NOMO-1 (cell line): Measurements from ENCODE around the gene STX8.
"Not testable (repeated sequence)": the region's sequence is repeated elsewhere in the genome, so short reads cannot be mapped to it uniquely, and the experiment has no call there.

Source experiments
- DNase-seq, 2 experiments: peaks; one replicate each; lab custom pipeline; 2025; ENCODE audit not compliant: unreplicated experiment in 2 of 2; lab: John Stamatoyannopoulos, UW

Gene STX8

DNA sequence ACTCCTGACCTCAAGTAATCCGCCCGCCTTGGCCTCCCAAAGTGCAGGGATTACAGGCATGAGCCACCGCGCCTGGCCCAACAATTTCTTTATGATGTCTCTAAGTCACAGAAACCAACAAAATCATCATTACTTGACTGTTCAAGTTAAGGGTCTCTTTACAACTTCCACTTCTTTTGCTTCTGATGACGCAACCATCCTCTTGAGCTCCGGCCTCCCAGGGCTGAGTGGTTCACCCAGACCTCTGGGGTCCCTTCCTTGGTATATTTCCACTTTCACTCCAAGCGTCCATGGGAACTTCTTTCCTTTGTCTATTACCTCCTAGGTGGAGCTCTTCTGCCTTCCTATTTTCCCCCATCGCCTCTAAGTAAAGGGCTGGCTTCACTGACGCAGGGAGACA, 300.6 kb downstream of the STX8 start:
- no peak for DNase-seq

DNA sequence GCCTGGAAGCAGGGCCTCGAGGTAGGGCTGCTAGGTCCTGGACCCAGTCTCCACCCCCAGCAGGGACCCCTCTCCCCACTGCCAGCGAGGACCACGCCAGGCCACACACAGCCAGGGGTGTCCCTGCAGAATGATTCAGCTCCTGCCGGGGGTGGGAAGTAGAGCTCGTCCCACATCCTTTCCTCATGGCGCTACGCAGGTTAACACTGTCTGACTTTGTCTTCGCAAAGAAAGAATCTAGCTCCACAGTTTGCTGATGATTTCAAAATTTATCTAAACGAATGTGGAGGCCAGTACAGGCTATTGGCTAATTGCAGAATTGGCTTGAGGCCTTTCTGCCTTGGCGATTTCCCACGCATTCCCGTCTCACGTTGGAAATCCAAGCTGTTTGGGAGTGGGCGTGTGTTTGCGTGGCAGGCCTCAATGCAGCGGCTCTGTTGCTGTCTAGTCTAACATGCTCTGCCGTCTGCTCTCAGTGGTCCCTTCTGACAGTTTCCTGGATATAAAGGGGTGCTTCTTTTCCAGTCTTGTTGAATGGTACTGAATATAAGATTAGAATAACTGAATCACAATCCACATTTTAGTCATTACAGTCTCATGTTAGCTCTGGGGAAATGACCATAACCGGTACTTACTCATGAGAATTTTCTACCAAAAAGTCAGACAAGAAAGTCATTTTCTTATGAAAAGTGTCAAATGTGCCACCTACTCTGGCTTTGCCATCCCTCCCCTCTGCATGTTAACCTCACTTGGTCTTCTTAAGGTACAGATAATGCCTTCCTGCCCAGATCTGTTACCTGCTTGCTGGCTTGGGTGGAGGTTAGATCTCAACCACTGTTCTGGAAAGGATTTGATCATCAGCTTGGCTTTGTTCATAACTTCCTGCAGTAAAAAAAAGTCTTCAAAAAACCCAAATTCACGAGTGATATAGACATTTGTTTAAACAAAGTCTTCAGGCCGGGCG, 301.9 kb downstream of the STX8 start:
- DNase-seq: no peak

DNA sequence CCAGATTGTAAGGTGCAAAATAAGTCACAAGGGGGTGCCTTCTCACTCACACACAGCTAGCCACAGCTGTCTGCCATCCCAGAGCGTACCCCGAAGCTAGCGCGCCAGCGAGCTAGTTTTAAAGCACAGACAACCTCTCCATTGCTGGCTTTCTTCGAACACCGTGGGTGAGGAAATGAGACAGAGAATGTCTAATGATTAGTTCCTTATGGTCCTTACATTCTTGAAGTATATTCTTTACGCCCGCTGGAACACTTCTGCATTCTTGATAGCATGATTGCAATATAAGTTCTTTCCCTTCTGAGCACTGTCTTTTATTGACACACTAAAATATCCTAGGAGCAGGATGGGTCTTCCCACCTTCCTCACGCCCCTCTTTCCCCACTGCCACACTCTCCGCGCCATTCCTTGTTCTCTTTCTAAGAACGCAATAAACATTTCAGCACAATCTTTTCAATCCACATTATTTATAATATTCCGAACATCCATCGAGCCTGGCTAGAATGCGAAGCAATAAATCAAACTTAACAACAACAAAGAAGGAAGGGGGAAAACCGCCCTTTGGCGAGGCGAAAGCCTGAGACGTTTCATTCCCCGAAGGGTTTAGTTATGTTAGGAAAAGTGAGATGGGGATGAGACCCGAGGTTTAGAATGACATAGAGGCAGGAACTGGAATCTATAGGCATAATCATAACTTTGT, 303.0 kb downstream of the STX8 start:
- no peak for DNase-seq

DNA sequence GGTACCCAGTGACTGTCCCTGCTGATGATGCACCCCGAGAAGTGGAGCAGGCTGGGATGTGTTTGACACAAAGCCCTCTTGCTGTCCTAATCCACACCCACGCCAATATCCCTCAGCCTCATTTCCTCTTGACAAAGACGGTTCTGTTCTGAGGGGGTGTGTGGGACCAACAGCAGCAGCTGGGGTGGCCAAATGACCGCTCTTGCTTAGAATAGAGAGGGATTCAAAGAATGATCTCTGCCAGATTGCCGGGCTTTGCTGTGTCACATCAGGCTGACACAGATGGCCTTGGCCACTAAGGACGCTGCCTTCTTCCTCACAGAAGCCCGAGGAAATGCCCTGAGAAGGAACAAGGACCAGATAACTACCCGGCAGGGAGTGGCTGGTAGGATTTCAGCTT, 303.6 kb downstream of the STX8 start:
- DNase-seq: no peak

DNA sequence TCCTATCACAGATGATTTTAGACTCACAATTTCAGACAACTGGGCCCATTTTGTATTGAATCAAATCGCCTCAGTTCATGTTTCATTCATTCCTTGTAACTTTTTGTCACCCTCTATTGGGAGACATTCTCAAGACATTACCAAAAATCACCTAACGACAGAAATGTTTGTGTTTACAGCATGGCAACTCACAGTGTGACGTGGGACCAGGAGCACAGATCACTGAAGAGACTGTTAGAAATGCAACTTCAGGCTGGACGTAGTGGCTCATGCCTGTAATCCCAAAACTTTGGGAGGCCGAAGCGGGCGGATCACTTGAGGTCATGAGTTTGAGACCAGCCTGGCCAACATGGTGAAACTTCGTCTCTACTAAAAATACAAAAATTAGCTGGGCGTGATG, 304.7 kb downstream of the STX8 start:
- DNase-seq: no peak

DNA sequence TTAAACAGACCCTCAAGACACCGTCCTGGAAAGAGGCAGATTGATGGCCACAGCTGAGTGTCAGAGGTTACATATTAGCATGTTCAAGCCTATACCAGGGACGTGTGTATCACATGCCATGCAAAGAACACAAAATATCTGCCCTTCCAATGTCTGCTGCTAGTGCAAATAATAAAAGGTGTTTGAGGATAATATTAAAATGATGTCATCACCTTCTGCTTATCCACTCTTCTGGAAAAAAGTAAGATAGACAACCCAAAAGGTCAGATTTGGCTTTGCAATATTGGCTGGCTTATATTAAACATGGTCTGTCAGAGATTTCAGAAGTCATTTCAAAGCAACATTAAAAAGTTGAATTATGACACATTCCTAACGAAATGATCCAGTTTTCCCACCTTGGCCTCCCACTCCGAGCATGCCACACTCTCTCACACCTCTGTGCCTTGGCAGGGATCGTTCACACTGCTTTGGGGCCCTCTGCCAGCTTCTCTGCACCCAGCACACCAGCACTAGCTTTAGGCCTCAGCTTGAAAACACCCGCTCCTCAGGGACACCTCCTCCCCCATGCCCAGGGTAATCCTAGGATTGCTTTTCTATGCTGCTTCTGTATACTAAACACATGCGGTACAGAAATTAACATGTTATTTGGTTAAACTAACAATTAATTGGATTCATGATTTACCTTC, 306.1 kb downstream of the STX8 start:
- no peak for DNase-seq

DNA sequence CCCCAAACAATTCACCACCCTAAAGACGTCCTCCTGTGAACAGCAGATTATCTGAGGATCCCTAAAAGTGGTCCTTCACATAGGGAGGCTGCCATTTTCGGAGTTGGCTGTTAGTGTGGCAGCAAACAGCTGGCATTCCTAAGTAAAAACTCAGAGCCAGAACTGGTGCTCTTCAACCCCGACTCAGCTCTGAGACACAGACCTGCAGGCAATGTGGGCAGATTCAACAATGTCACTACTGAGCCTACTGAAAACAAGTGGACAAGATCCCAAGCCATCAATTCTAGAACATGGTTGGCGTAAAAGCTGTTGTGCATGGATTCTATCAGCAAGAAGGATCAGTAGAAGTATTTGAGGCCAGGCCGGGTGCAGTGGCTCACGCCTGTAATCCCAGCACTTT, 307.1 kb downstream of the STX8 start:
- no peak for DNase-seq

DNA sequence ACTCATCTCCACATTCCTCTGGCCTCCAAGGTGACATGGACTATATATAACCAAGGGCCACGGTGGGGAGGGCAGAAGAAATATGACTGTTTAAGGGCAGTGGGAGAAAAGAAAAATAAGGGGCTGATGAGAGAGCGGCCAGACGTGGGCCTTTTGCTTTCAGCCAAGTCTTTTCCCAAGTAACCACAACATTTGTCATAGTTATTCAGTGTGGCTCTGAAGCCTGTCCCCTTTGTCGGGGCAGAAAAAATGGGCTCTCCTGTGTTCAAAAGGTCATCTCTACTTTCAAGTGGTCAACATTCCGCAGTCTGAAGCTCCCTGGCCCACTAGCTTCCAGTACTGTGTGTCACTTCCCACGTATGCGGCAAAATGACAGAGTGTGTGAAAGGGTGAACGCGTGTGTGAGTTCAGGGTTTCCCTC, 308.9 kb downstream of the STX8 start:
- DNase-seq: no peak

DNA sequence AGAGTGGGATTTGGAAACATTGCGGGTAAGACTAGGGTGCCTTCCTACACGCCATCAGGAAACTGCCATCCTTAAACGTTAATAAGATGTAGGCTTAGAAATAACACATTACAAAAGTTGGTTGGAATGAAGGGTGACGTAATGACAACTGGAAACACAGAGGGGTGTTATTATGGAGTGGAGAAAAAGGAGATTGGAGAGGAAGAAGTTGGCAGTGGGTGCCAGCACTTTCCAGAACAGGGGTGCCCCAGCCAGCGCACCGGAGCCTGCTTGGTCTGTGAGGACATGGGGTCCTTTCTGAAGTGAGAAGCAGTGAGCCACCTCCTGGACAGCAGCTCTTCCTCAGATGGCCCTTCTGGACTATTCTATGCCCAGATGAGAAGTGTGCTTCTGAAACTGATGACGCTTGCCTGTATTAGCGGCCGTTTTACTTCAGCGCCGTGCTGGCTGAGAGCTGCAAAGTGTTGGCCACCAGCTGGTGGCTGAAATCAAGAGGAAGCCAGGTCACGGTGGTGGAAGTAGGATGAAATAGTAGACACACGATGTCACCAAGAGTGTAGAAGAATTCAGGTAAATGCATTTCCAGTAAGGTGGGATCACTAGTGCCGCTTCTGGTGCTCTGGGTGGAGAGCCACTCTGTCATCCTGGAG, 309.5 kb downstream of the STX8 start:
- DNase-seq: no peak

DNA sequence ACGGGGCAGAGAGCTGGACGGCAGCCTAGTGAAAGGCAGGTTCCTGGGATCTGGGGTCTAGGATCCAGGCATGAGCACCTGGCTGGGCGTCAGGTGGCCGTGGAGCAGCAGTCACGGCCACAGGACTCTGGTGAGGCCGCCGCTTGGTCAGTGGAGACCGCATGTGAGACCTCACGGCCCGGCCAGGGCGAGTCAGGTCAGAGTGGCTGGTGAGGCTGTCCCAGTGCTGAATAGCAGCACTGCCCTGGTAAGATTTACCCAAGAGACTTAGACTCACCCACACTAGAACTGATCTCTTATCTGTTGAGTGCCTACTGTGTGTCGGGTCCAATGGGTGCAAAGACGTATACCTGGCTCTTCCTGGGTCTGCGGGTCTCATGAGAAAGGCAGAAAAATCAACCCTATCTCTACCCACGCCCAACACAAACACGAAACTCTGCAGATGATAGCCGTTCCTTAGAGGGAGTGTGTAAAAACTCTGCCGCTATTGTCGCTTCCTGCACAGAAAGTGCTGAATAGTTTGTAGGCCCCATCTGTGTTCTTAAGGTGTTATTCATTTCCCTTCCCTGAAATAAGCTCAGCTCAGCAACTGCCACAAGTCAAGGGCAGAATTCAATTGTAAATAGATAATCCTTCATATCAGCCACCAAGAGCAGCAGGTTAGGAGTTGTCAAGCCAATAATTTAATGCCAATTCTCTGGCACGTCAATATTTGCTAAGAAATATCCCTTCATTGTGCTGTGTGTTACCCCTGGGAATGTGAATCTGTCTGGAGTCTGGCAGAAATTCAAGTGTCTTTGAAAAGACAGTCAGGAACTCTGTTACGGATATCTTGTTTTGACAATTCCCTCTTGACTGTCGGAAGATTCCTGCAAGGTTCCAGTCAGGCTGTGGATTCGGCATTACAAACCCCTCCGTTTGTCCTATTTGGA, 314.3 kb downstream of the STX8 start:
- DNase-seq: no peak

DNA sequence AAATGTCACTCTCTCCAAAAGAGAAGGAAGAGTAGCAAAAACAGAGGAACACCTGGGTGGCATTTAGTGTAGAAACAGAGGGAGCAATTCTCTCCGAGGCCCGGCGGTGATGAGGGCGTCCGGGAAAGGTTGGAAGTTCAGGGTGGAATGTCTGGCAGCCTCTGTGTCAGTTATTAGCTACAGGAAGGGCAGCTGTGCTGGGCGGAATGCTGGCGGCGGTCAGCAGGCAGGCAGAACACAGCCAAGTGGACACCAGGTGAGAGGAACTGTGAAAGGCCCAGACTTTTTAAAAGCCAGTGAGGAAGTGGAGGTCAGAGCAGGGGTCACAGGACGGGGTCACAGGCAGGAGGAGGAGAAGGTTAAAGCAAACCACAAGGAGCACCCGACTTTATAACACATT, 316.2 kb downstream of the STX8 start:
- DNase-seq: no peak

DNA sequence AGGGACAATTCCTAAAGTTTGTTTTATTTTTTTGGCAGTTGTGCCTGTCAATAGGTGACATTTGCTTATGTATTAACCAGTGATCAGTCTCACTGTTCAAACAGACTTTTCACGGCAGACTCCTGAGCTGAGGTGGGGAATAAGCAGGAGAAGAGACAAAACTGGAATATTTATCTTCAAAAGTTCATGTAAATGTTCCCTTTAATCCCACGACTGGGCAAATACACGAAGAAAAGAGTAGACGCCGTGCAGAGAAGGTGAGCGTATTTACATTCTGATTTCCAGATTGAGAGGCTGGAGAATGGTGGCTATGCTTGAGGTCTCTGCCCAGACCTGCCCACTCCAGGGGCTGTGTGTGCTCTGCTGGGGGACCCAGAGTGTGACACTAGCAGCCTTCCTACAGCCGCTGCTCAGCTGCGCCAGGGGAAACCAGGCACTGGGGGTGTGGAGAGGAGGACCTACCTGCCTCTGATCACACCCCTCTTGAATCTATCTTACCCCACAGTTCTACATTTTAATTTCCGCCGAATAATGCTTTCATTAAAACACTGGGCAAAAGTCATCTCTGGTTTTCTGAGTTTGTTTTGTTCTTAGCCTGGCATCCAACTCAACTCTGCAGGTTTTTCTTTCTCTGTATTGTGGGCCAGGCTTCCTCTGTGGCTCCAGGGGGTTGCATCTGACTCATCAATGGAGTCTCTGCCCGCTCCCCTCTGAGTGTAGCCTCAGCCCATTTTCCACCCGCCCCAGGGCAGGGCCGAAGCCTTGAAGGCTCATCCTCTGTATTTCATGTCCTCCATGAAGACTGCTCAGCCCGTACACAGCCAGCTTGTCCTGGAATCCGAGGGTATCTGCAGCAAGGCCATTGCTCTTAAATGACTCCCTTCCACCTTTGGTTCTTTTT, 317.3 kb downstream of the STX8 start:
- DNase-seq: no peak

DNA sequence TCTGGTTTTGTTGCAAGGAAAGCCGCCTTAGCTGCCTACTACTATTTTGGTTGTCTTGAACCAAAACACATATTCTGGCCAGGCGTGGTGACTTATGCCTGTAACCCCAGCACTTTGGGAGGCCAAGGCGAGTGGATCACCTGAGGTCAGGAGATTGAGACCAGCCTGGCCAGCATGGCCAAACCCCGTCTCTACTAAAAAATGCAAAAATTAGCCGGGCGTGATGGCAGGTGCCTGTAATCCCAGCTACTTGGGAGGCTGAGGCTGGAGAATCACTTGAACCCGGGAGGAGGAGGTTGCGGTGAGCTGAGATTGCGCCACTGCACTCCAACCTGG, 318.0 kb downstream of the STX8 start:
- not testable (repeated sequence) for DNase-seq

DNA sequence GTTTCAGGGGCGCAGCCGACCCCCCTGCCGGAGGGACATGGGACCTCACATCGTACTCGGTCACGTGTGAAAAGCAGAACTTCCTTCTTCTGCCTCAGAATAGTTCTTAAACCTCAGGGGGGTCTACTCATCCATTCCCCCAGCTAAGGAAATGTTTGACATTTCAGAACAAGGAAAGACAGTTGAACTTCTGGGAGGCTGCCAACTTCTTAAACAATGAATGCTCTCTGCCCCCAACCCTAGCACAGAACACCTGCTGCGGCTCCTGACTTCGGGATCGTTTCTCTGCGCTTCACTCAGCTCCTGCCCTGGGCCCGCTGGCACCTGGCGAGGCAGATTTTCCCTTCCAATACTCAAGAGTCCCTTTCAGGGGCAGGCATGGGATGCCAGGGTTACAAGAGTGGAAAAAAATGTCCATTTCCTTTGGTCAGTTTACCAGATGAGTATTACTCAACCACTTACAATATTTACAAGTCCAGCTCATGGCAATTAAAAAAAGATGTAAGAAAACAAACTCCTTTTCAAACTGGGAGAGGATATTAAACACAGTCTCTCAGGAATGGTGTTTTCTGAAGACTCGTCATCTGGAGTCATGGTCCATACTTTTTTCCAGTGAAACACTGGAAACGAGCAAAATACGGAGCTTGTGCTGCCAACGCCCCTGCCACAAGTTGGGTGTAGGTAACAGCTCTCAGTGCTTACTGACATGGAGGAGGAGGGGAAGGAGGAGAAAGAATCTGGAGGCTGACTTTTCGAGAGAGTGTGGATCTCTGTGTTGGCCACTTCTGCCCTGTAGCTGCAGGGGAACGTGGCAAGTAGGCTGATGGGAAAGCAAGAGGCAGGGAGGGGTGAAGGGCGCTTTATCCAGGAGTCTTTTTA, 318.6 kb downstream of the STX8 start:
- no peak for DNase-seq

DNA sequence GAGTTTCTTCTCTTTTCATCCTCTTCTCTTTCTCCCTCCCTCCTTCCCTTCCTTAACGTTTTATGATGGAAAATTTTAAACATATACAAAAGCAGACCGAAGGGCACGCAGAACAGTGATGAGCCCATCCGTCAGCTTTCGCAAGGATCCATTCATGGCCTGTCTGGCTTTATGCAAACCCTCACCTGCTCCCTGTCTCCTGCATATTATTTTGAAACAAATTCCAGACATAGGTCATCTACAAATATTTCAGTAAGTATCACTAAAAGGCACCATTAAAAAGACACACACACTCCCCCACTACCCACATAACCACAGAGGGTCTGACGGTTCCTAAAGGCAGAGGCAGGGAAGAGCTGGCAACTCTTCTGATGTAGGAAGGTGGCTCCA, 319.3 kb downstream of the STX8 start:
- DNase-seq: no peak

DNA sequence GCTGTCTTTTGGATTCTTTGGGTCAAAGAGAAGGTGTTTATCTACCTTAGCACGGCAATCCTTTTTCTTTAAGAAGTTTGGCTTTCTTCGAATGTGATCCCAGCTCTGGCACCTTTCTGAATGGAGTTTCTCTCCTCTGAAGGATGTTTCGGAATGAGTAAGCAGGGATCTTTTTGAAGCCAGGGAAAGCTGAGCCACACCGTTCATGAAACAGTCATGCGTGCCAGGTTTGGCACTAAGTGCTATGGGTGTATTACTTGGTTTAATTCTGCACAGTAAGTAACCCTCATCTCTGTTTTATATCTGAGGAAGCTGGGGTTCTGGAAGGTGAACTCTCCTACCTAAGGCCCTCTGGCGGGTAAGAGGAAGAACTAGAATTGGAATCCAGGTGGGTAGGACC, 319.8 kb downstream of the STX8 start:
- no peak for DNase-seq

DNA sequence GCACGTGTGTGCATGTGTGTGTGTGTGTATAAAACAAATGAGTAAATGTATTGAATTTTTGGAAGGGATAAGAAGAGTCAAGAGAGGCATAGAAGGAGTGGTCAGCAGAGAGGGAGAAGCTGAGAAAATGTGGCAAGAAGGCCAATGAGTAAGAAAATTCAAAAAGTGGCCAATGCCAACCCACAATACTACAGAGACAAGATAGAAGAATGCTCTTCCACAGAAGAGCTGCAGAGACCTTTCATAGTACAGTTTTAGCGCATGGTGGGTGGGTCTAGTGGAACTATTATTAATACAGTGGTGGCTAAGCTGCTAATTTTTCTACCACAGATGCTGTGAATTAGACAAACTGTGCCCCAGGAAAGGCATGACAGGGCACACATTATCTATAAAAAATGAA, 320.8 kb downstream of the STX8 start:
- no peak for DNase-seq

DNA sequence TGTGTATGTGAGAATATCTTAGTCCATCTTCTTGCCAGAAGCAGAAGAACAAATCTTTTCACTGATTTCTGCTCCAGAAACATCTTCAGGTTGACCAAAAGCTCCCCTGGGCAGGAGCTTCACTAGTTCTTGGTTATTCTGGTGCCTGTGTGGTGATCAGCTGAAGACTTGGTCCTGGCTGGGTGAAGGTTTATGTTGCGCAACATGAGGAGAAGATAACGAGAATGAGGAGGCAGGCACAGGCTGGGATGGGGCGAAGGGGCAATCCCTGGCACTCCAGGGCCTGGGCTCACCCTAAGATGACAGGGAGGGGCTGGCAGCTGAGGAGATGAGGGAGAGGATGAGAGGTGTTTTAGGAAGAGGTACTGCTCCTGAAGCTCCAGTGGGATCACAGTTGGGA, 322.3 kb downstream of the STX8 start:
- DNase-seq: no peak
